HG02759 (cell line): ENCODE results near the gene USP48.
"Not testable (repeated sequence)": the region's sequence is repeated elsewhere in the genome, so short reads cannot be mapped to it uniquely, and the experiment has no call there.

Source experiments
- ATAC-seq: cut with Tn5 transposase; IDR thresholded peaks from one replicate; pipeline ENCODE4 v1.9.1; 2021; ENCODE audit warnings: mild to moderate bottlenecking, moderate library complexity; ENCODE audit not compliant: unreplicated experiment

USP48 gene

DNA sequence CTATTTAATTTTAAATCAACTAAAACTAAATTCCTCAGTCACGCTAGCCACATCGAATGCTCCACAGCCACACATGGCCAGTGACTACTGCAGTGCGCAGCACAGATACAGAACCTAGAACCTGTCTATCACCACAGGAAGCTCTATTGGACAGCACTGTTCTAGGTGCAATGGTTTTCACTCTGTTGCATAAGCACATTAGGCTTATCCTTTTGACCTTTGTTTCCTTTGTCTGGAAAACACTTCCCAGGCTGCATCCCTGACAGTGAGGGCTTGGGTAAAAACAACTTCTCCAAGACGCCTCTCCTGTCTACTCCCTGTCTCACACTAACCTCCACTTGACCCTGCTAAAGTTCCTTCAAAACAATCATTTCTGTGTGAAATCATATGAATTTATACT, 80.2 kb downstream of the USP48 start:
- ATAC-seq, result no peak

DNA sequence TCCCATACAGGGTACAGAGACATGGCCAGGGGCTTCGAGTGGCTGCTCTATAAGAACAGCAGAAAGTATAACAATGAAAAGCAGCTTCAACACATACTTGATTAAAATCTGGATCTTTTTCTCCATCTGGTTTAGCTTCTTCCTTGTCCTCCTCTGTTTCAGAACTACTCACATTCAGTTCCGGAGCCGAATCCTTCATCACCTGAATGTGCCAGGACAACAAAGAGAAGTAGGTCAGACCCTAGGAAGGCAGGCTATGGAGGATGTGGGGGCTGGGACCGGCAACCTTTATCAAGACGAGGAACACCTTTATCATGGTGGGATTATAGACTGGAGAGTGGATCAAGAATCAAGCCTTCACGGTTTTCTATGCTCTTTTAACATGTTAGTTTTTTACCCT, 81.5 kb downstream of the USP48 start:
- ATAC-seq, result no peak

DNA sequence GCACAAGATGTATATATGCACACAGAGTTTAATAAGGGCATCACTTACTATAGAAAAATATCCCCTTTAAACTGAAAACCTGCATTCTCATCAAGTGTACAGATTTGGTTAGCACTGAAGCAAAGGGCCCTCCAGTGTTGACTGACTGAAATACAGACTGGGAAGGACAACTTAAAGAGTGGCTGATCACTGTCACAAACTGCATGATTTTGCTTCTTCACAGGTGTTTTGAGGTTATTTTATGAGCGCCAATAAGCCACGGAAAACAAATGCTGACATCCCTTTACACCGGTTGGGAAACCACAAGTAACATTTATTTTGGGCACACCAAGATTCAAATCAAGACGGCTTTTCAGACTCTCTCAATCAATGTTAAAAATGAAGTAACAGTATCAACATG, 82.9 kb downstream of the USP48 start:
- ATAC-seq, result no peak

DNA sequence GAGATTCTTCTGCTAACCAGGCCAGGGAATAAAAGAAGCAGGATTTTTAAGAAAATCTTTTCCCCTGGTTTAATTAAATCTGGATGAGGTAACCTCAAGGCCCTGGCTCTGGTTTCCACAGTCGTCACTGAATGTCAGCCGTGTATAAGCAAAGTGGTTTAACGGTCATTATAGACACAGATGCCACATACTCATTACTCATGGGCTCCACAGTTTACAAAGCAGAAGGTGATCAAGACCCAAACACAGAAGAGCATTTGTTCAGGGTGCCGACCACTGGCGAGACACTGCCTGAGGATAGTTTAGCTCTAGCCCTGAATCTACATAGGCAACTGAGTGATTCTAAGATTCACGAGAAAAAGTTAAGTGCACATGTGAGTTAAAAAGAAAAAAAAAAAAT, 86.0 kb downstream of the USP48 start:
- no peak for ATAC-seq

DNA sequence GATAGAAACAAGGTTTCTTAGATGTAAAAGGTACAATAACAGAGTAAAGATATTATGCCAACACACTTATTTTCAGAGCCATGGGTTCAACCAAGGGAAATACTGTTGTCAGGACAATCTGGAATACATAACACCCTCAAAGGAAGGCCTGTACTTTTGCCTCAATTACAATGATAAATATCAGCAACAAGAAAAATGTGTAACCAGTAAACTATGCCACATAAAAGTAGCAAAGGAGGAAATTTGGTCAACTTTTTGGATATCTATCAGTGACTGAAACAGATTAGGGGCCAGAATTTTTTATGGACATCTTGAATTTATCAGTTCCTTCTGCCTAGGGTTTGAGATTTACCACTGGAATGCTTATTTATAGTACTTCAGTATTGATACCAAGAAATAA, 89.2 kb downstream of the USP48 start:
- ATAC-seq, result no peak

DNA sequence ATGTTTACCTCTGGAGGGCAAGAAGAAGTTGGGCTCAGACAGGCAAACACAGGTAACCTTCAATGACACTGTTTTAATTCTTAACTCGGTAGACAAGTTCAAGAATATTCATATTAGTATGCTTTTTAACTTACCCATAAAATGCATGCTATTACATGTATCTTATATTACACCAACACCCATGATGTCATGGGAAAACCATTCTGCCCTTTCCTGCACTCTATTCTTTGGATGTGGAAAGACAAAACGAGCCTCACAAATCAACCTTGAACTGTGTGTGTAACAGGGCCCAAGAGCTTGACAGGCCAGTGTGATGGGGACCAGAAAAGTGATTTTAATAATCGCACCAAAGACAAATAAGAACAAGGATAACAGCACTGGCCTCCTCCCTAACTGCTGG, 91.2 kb downstream of the USP48 start:
- no peak for ATAC-seq

DNA sequence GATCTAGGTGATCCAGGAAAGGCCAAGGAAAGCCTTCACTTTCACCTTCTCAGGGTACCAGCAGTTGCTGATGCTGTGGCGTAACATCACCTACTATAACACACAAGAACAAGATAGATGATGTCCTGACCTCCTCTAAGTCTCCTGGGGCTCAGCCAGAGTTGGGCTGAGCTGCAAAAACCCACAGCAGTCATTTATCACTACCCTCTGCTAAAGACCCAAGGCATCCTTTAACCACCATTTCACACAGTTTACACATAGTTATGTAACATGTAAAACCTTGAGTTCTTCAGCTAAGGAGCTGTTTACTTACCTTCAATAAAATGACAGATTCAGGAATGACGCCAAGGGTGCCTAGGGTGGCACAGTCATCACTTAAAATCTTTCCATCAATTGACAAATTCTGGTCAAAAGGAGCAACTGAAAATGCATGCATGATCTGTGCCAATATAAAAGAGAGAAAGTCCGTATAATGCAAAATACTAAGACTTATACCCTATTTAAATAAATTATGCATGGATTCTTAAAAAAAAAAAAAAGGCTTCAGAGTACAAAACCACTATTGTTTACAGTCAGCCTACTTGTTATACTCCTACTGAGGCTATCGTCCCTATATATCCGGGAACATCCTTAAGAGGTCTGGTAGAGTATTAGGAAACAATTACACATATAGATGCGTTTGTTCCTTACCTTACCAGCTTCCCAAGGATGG, 93.1 kb downstream of the USP48 start:
- ATAC-seq, result no peak

DNA sequence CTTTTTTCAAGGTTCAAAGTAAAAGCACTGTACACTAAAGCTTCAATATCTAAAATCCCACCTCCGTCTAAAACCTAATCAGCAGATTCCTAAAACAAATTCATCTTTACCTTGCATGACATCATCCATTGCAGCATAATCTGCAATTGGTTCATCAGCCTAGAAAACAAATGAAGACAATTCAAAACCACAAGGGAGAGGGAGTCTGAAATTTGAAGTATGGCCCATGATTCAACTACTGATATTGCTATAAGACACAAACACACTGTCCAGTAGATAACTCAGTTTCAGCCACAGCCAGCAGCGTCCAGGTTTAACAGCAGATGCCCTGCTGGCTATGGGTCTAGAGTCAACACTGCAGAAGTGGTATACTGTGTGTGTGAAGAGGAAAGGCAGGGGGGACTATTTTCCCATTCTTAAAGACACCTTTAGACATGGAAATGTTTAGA, 95.8 kb downstream of the USP48 start:
- no peak for ATAC-seq

DNA sequence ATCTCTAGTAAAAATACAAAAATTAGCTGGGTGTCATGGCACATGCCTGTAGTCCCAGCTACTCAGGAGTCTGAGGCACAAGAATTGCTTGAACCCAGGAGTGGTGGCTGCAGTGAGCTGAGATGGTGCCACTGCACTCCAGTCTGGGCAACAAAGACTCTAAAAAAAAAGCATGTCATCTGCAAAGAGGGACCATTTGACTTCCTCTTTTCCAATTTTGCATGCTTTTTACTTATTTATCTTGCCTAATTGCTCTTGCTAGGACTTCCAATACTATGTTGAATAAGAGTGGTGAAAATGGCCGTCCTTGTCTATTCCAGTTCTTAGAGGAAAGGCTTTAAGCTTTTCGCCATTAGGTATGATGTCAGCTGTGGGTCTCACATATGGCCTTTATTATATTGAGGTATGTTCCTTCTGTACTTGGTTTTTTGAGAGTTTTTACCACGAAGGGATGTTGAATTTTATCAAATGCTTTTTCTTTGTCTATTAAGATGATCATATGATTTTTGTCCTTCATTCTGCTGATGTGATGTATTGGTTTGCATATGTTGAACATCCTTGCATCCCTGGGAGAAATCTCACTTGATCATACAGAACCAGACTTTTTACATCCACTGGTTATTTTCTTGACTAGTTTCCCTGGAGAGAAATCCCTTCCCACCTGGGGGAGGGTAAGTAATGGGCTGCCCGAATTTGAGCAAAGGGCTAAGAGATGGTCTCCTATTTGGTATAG, 96.8 kb downstream of the USP48 start:
- no peak for ATAC-seq

DNA sequence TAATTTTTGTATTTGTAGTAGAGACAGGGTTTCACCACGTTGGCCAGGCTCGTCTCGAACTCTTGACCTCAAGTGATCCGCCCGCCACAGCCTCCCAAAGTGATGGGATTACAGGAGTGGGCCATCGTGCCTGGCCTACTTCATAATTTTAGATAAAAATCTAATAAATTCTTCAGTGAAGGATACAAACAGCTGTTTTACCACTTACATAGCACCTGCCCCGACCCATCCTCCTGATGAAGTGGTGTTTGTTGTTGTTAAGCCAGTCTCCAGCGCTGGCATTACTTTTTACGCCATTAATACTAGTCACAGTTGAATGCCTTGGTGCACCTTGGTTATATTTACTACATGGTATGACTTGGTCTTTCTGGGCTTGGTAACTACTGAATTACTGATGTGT, 101.5 kb downstream of the USP48 start:
- ATAC-seq, result no peak

DNA sequence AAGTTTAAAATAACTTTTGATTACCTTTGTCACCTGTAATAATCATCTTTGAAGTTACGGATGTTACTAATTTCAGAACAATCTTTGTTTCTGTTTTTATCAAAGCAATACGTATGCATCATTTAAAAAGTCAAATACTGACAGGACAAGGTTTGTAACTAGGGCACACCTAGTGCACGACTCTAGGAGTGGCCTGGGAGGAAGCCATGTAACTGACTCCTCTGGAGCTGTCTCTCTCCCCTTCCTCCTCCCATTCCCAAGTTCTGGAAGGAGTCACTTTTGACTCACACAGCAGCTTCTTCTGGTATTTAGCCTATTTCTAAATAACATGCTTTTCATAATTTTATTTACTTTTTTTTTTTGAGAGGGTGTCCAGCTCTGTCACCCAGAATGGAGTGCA, 102.0 kb downstream of the USP48 start:
- ATAC-seq, result no peak

DNA sequence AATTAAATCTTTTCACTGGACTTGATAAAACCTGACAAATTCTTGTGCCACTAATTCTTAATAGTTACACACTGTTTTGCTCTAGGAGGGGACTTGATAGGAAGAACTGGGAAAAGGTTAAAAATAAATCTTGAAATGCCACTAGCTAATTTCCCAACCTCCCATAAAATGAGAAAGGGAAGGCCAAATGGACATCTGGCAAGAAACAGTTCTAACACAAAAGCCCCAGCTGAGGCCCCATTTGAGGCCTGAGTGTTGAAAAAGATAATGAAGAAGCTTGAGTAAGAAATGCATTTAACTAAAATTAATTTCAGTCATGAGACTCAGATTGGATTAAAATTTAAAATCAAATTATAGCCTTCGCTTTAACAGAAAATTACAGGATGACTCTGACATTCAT, 102.6 kb downstream of the USP48 start:
- ATAC-seq, result no peak

DNA sequence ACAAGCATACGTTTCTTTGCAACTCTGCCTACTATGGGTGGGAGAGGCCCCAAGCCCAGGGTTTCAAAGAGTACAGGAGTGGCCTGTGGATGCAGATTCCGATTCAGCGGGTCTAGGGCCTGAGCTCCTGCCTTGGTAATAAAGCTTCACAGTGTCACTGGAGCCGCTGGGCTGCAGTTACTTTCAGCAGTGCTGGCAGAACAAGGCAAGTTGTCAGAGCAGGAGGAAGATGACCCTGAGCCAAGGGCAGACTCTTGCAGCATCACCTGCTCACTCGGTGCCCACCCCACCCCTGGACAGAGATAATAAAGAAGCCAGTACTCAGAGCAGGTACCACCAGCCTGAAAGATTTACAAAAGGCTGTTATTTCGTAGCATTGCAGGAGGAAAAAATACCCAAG, 105.8 kb downstream of the USP48 start:
- ATAC-seq, result no peak

DNA sequence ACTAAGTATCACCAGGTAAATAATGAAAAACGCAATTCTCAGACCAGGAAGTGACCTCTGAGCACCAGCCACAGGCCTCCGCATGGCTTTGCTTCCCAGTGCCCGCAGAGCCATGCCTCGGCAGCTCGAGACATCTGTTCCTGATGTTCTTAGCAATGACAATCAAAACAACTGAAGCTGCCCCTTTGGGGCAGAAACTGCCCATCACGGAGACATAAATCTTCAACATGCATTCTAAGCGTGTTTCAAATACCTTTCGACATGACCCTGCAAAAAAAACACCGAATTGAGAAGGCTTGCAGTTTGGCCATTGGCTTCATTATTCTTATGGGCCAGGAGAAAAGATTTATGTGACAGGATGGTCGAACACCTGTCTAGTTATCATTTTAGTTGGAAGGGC, 108.0 kb downstream of the USP48 start:
- no peak for ATAC-seq

DNA sequence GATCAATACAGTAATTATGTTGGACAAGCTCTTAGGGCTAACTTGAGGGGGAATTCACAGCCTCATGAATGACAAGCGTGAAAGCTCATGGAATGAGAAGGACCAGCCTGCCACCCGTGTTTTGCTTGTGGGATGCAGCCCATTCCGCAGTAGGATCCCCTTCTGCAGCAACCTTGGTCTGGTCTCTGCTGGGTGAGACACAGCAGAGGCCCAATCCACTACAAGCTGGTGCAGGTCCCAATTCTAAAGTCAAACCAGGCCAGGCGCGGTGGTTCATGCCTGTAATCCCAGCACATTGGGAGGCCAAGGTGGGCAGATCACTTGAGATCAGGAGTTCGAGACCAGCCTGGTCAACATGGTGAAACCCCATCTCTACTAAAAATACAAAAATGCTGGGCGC, 109.1 kb downstream of the USP48 start:
- not testable (repeated sequence) for ATAC-seq

DNA sequence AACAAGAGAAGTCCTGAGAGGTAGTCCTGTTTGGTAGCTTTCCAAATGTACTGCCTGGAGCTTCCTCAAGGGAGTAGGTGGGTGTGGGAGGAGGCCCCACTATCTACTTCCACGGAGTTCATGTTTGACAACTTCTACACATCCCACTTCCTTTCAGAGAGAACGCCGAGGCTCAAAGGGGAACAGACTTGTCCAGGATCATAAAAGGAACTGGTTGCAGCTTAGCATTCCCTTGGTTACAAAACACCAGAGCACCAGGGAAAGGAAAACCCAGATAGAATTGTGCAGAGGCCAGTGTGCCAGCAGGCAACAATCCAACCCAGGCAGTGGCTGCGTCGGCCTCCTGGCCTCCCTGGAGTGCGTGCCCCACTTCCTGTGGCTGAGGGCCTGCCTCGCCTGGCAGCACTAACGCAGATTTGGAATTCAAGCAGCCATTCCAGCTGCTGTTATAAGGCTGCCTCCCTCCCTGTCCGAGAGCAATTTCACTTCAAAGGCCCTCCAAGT, 109.6 kb downstream of the USP48 start:
- ATAC-seq, result no peak

DNA sequence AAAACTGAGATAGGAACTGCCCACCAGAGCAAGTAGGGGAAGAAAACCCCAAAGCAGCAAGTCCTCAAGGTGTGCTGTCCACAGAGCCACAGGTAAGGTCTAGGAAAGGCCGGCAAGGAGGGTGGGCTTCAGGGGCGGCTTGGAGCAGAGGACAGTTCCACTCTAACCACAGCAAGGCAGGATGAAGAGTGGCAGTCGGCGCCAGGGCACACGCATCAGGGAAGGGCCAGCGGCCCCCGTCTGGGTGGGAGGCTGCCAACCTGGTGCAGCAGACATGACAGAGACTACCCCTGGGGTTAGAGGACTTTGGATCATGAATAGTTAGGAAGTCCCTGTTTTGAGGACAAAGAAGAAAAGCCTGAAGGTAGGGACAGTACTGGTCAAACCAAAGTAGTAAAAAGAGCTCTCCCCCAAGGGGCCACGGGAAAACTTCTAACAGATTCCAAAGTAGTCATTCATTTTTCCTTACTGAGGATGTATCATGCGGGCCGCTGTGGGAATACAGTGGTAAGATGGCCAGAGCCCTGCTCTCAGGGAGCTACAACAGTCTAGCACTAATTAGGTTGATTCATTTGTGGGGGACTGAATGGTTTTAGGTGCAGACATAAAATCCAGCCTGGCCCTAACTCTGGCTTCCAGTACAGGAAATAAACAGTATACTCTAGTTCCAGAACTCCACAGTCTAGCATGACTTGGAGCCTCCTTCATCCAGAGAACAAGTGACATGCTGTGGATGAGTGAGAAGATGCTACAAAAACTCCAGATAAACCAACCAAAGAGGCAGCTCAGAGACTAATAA, 110.3 kb downstream of the USP48 start:
- ATAC-seq, result no peak

DNA sequence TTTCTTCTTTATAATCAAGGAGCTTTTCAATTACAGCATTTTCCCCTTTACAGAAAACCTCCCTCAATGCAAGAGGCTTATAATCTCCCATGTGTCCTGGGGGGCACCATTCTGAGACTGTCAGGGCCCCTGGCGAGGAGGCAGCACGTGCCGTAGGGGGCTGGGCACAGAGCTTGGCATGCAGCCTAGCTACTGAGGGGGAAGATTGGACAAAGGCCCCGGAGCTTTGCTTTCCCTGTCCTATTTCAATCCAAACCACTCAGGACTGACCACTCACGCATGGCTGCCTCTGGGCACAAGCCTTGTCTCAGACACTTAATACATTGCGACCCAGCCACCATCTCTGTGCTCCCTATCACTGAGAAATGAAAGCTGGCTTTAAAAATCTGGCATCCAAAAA, 111.0 kb downstream of the USP48 start:
- ATAC-seq, result no peak

DNA sequence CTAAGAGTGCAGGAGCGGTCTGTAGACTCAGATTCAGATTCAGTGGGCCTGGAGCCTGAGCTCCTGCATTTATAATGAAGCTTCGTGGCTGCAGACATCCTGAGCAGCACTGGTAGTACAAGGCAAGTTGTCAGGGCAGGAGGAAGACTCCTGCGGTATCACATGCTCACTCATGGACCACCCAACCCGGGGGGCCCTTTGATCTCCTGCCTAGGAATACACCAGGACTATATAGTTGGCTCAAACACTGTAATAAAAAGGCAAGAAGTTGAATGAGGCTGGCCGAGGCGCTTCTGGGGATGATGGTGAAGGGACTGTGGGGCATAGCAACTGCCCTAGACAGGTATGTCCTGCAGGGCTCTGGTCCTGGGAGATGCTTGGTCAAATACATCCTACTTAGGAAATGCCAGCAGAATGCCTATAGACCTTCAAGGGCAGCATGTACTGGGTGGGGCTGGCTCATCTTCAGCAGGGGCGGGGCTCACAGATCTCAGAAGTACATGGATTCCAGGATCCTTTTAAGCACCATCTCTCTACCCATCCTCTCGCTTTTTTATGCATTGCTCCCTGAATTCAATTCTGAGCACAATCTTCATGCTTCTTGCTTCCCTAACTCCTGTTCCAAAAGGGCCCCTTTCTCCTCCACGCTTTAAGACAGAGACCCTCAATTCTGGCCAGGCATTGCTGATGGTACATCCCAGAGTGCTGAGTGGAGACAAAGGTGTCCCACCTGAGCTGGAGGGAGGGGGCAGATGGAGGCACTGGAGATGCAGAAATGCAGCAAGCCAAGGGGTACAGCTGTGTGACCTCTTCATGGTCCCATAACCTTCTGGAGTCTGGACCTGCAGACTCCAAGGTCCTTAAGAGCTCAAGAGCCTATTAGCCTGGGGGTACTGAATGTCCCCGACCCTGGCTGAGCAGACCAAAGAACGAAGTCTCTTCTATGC, 111.7 kb downstream of the USP48 start:
- ATAC-seq, result no peak

DNA sequence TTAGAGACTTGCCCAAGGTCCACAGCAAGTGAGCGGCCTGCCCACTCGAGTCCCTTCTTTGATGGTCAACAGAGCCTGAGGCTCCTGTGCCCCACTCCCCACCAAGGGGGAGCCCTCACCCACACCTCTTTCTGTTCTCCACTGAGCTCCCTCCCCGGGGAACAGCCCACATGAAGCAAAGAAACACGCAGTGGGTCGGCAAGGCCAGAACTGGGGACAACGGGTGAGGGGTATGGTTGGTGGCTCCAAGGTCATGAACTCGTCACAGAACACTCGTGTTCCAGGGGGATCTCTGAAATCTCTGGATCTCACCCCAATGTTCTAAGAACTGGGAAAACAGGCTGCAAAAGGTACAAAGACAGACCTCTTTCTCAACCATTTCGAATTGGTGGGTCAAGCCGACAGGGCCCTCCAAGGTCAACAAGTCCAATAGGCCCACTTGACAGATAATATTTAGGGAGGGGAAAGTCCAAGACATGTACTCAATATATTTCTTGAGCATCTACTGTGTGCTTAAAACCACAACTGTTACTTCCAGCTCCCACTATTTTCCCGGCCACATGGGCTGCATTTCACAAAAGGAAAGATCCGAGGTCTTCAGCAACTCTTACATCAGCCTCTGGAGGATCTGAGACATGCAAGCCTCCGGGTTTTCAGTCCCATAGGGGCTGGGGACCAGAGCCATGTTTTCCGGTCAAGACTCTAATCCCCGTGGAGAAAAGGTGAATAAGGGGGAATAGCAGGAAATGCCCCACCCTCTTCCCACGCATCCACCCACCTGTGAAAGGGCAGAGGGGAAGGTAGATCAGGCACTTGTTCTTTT, 112.7 kb downstream of the USP48 start:
- ATAC-seq, result no peak
